ENCODE measurements around the gene C5orf63.
A peak's percentile ranks its signal among the peaks of the same experiment; 100 is the strongest.
"Not testable (repeated sequence)": the region's sequence is repeated elsewhere in the genome, so short reads cannot be mapped to it uniquely, and the experiment has no call there.

The C5orf63 gene

GRCh38 chr5:127072861-127073846 lies at the start of gene C5orf63:
C5orf63 (minus strand) TSS chr5:127073502; CDS start chr5:127058995, 14,507 bp downstream.
- DNase-seq (ENCODE audit: low read depth in 2 of 3, low spot score in 2 of 3): peak; percentile 33 to 60 (median 40)

GRCh38 chr5:127112347-127112864 lies 39.1 kb upstream of the C5orf63 start:
- no peak for DNase-seq (ENCODE audit: low read depth in 2 of 3, low spot score in 2 of 3)

- DNase-seq (ENCODE audit: low read depth in 2 of 3, low spot score in 2 of 3): no peak
Observed at GRCh38 chr5:127111112-127111511, 37.8 kb upstream of the C5orf63 start.

- DNase-seq (ENCODE audit: low read depth in 2 of 3, low spot score in 2 of 3): not testable (repeated sequence)
Observed at GRCh38 chr5:127108624-127109260, 35.4 kb upstream of the C5orf63 start.

- DNase-seq (ENCODE audit: low read depth in 2 of 3, low spot score in 2 of 3): no peak
Observed at GRCh38 chr5:127101935-127102334, 28.6 kb upstream of the C5orf63 start.

- no peak for DNase-seq (ENCODE audit: low read depth in 2 of 3, low spot score in 2 of 3)
Observed at GRCh38 chr5:127101533-127101932, 28.2 kb upstream of the C5orf63 start.

GRCh38 chr5:127098241-127098640 lies 24.9 kb upstream of the C5orf63 start:
- no peak for DNase-seq (ENCODE audit: low read depth in 2 of 3, low spot score in 2 of 3)

- no peak for DNase-seq (ENCODE audit: low read depth in 2 of 3, low spot score in 2 of 3)
Observed at GRCh38 chr5:127097278-127097677, 24.0 kb upstream of the C5orf63 start.

- no peak for DNase-seq (ENCODE audit: low read depth in 2 of 3, low spot score in 2 of 3)
Observed at GRCh38 chr5:127096328-127096993, 23.2 kb upstream of the C5orf63 start.

- no peak for DNase-seq (ENCODE audit: low read depth in 2 of 3, low spot score in 2 of 3)
Observed at GRCh38 chr5:127094161-127094814, 21.0 kb upstream of the C5orf63 start.

- no peak for DNase-seq (ENCODE audit: low read depth in 2 of 3, low spot score in 2 of 3)
Observed at GRCh38 chr5:127092690-127093089, 19.4 kb upstream of the C5orf63 start.

GRCh38 chr5:127089191-127089590 lies 15.9 kb upstream of the C5orf63 start:
- DNase-seq (ENCODE audit: low read depth in 2 of 3, low spot score in 2 of 3): no peak

GRCh38 chr5:127088251-127088650 lies 14.9 kb upstream of the C5orf63 start:
- no peak for DNase-seq (ENCODE audit: low read depth in 2 of 3, low spot score in 2 of 3)

- DNase-seq (ENCODE audit: low read depth in 2 of 3, low spot score in 2 of 3): no peak
Observed at GRCh38 chr5:127086589-127086988, 13.3 kb upstream of the C5orf63 start.

- no peak for DNase-seq (ENCODE audit: low read depth in 2 of 3, low spot score in 2 of 3)
Observed at GRCh38 chr5:127085796-127086195, 12.5 kb upstream of the C5orf63 start.

- no peak for DNase-seq (ENCODE audit: low read depth in 2 of 3, low spot score in 2 of 3)
Observed at GRCh38 chr5:127085371-127085770, 12.1 kb upstream of the C5orf63 start.

- DNase-seq (ENCODE audit: low read depth in 2 of 3, low spot score in 2 of 3): no peak
Observed at GRCh38 chr5:127084656-127085055, 11.4 kb upstream of the C5orf63 start.

GRCh38 chr5:127083711-127084110 lies 10.4 kb upstream of the C5orf63 start:
- DNase-seq (ENCODE audit: low read depth in 2 of 3, low spot score in 2 of 3): no peak

GRCh38 chr5:127079994-127080491 lies 6.7 kb upstream of the C5orf63 start:
- DNase-seq (ENCODE audit: low read depth in 2 of 3, low spot score in 2 of 3): no peak

- DNase-seq (ENCODE audit: low read depth in 2 of 3, low spot score in 2 of 3): no peak
Observed at GRCh38 chr5:127077366-127077765, 4.1 kb upstream of the C5orf63 start.
